IMR-90 (cell line): ENCODE measurements around the gene WNT4. TPM values are rescaled to one million over a fixed set of nuclear protein-coding genes. Genes with fewer than 3 reads are reported as not detected.

Experiments
- ATAC-seq: fragments of 200-7000 bp; cut with Tn5 transposase; 2 replicates; pipeline ENCODE4 v1.9.1; 2020; ENCODE audit warnings: low read depth, mild to moderate bottlenecking, moderate library complexity
- BruUV-seq: library from RNA; stranded (reverse); fragments of 400-500 nt; replicated peaks from 2 replicates; lab custom pipeline; 2021; lab: Mats Ljungman, UMichigan
- CTCF ChIA-PET: fragments of 300-600 bp; formaldehyde crosslinking; extraction: SDS; loops from one replicate; lab custom pipeline; 2021; ENCODE audit warnings: antibody characterized with exemption; lab: Yijun Ruan, JAX
- POLR2A ChIA-PET: fragments of 300-600 bp; sonication (Branson Sonifier 250); formaldehyde crosslinking; loops from one replicate; lab custom pipeline; 2022; ENCODE audit warnings: antibody characterized with exemption; ENCODE audit not compliant: unreplicated experiment; lab: Charles Lee
- DNase-seq: peaks from one replicate; pipeline ENCODE4 v3.0.0; 2013
- H2AFZ ChIP-seq: replicated peaks from 2 replicates; pipeline ENCODE3; 2013; ENCODE audit warnings: low read length, mild to moderate bottlenecking; ENCODE audit not compliant: poor library complexity
- H2AK5ac ChIP-seq: 2 replicates; pipeline ENCODE4 v1.6.1; 2013; ENCODE audit warnings: low read depth, low read length, inconsistent platforms
- H2AK9ac ChIP-seq: replicated peaks from 2 replicates; pipeline ENCODE3; 2013; ENCODE audit warnings: mild to moderate bottlenecking, low read depth, low read length, moderate library complexity; ENCODE audit not compliant: poor library complexity
- H2BK120ac ChIP-seq: 2 replicates; pipeline ENCODE4 v1.6.1; 2013; ENCODE audit warnings: low read depth, low read length, inconsistent platforms
- H2BK15ac ChIP-seq: 3 replicates; pipeline ENCODE4 v1.6.1; 2013; ENCODE audit warnings: low read depth, low read length, inconsistent platforms
- H2BK20ac ChIP-seq: 2 replicates; pipeline ENCODE4 v1.6.1; 2013; ENCODE audit warnings: low read depth, mild to moderate bottlenecking, inconsistent platforms, low read length, moderate library complexity
- H2BK5ac ChIP-seq: 2 replicates; pipeline ENCODE4 v1.6.1; 2013; ENCODE audit warnings: mild to moderate bottlenecking, low read depth, low read length, inconsistent platforms; ENCODE audit not compliant: poor library complexity, severe bottlenecking
- H3K14ac ChIP-seq: replicated peaks from 2 replicates; pipeline ENCODE4 v1.6.1; 2013; ENCODE audit warnings: low read depth, low read length, inconsistent platforms
- H3K18ac ChIP-seq: 2 replicates; pipeline ENCODE4 v1.6.1; 2013; ENCODE audit warnings: low read depth, low read length, control low read depth
- H3K23ac ChIP-seq: 2 replicates; pipeline ENCODE4 v1.6.1; 2013; ENCODE audit warnings: low read depth, low read length, inconsistent platforms
- H3K27ac ChIP-seq: 2 replicates; pipeline ENCODE4 v1.5.1; 2013; ENCODE audit warnings: mild to moderate bottlenecking, control low read depth, low read length; ENCODE audit not compliant: insufficient read depth
- H3K27me3 ChIP-seq: 2 replicates; pipeline ENCODE4 v1.6.1; 2013; ENCODE audit warnings: low read length; ENCODE audit not compliant: control insufficient read depth, insufficient read depth
- H3K36me3 ChIP-seq: 2 replicates; pipeline ENCODE4 v1.6.1; 2013; ENCODE audit warnings: low read length, mixed read lengths; ENCODE audit not compliant: control insufficient read depth, insufficient read depth
- H3K4ac ChIP-seq: 2 replicates; pipeline ENCODE4 v1.6.1; 2013; ENCODE audit warnings: low read depth, low read length, inconsistent platforms
- H3K4me1 ChIP-seq: 2 replicates; pipeline ENCODE4 v1.6.1; 2013; ENCODE audit warnings: low read length, mixed read lengths; ENCODE audit not compliant: control insufficient read depth, insufficient read depth
- H3K4me2 ChIP-seq: 2 replicates; pipeline ENCODE4 v1.6.1; 2013; ENCODE audit warnings: low read depth, mild to moderate bottlenecking, control low read depth, low read length, moderate library complexity
- H3K4me3 ChIP-seq: 2 replicates; pipeline ENCODE4 v1.5.1; 2013; ENCODE audit warnings: low read depth, mild to moderate bottlenecking, control low read depth, low read length, moderate library complexity; ENCODE audit not compliant: insufficient read depth
- H3K56ac ChIP-seq: 2 replicates; pipeline ENCODE4 v1.6.1; 2013; ENCODE audit warnings: low read length, inconsistent platforms; ENCODE audit not compliant: insufficient read depth; ENCODE audit errors: extremely low read depth
- H3K79me1 ChIP-seq, 2 experiments: 2 replicates each; pipeline ENCODE4 v1.6.1; 2013; ENCODE audit warnings: low read length in 2 of 2, inconsistent platforms in 1 of 2, low read depth in 1 of 2
- H3K9ac ChIP-seq: 2 replicates; pipeline ENCODE4 v1.6.1; 2013; ENCODE audit warnings: low read depth, low read length, control low read depth
- H3K9me1 ChIP-seq: 2 replicates; pipeline ENCODE4 v1.6.1; 2013; ENCODE audit warnings: low read length, inconsistent platforms; ENCODE audit not compliant: insufficient read depth
- H3K9me3 ChIP-seq: 2 replicates; pipeline ENCODE4 v1.6.1; 2013; ENCODE audit warnings: low read length; ENCODE audit not compliant: control insufficient read depth, insufficient read depth
- H4K20me1 ChIP-seq: 2 replicates; pipeline ENCODE4 v1.6.1; 2013; ENCODE audit warnings: low read length, inconsistent platforms; ENCODE audit not compliant: insufficient read depth
- H4K5ac ChIP-seq: 2 replicates; pipeline ENCODE4 v1.6.1; 2013; ENCODE audit warnings: mild to moderate bottlenecking, low read depth, low read length, control low read depth
- H4K8ac ChIP-seq, 2 experiments: 2 replicates each; pipeline ENCODE4 v1.6.1; 2013; ENCODE audit warnings: low read depth in 2 of 2, low read length in 2 of 2, control low read depth in 1 of 2, inconsistent platforms in 1 of 2
- H4K91ac ChIP-seq: 2 replicates; pipeline ENCODE4 v1.6.1; 2013; ENCODE audit warnings: low read depth, low read length, inconsistent platforms; ENCODE audit not compliant: insufficient read depth
- BHLHE40 ChIP-seq: fragments of 150-350 bp; IDR thresholded peaks from 2 replicates; pipeline ENCODE4 v1.6.1; 2016; ENCODE audit warnings: mild to moderate bottlenecking, low read depth, low read length
- CEBPB ChIP-seq: IDR thresholded peaks from 2 replicates; pipeline ENCODE4 v1.6.1; 2012; ENCODE audit warnings: low read depth, low read length, improper control_type of control experiment
- CHD1 ChIP-seq: IDR thresholded peaks from 2 replicates; pipeline ENCODE4 v1.6.1; 2012; ENCODE audit warnings: low read depth, low read length, improper control_type of control experiment
- FOS ChIP-seq: fragments of 150-350 bp; IDR thresholded peaks from 2 replicates; pipeline ENCODE4 v1.6.1; 2016; ENCODE audit warnings: low read depth, low read length
- MAFK ChIP-seq: IDR thresholded peaks from 2 replicates; pipeline ENCODE4 v1.6.1; 2012; ENCODE audit warnings: low read depth, low read length, improper control_type of control experiment
- MAZ ChIP-seq: IDR thresholded peaks from 2 replicates; pipeline ENCODE4 v1.6.1; 2012; ENCODE audit warnings: low read depth, mild to moderate bottlenecking, low read length, improper control_type of control experiment, moderate library complexity, borderline replicate concordance
- MXI1 ChIP-seq: IDR thresholded peaks from 2 replicates; pipeline ENCODE4 v1.6.1; 2012; ENCODE audit warnings: low read depth, mild to moderate bottlenecking, low read length, moderate library complexity, borderline replicate concordance
- NFE2L2 ChIP-seq: fragments of 150-350 bp; IDR thresholded peaks from 2 replicates; pipeline ENCODE4 v1.6.1; 2016; ENCODE audit warnings: low read depth, mild to moderate bottlenecking, low read length
- POLR2A ChIP-seq: IDR thresholded peaks from 2 replicates; pipeline ENCODE4 v1.6.1; 2012; ENCODE audit warnings: mild to moderate bottlenecking, low read depth, low read length
- RAD21 ChIP-seq: IDR thresholded peaks from 2 replicates; pipeline ENCODE4 v1.6.1; 2012; ENCODE audit warnings: low read length, improper control_type of control experiment
- RCOR1 ChIP-seq: IDR thresholded peaks from 2 replicates; pipeline ENCODE4 v1.6.1; 2012; ENCODE audit warnings: mild to moderate bottlenecking, low read length, improper control_type of control experiment; ENCODE audit not compliant: insufficient replicate concordance
- RFX5 ChIP-seq: IDR thresholded peaks from 2 replicates; pipeline ENCODE4 v1.8.0; 2012; ENCODE audit warnings: low read depth, mild to moderate bottlenecking, low read length, moderate library complexity
- SMC3 ChIP-seq: fragments of 150-350 bp; IDR thresholded peaks from 2 replicates; pipeline ENCODE4 v1.6.1; 2016; ENCODE audit warnings: low read depth, mild to moderate bottlenecking, antibody characterized with exemption, low read length, moderate library complexity
- WGBS, 2 experiments: methylation state at CpG; one replicate each; pipeline versions ENCODE4 v1.1.5 to v1.1.7; 2013; ENCODE audit warnings: missing lambda C conversion rate in 2 of 2; ENCODE audit not compliant: insufficient read length in 1 of 2; ENCODE audit errors: extremely low coverage in 2 of 2; 5-methylcytosine and 5-hydroxymethylcytosine counted together
- dilution Hi-C: fragments of 300-500 bp; cut with HindIII; formaldehyde crosslinking; loops from one replicate; pipeline ENCODE4 v1.14.3; 2018; ENCODE audit warnings: low sequenced_read_pairs; ENCODE audit not compliant: unreplicated experiment
- in situ Hi-C: fragments of 300-500 bp; cut with MboI; formaldehyde crosslinking; loops from 3 replicates; pipeline ENCODE4 v1.14.3; 2019; ENCODE audit warnings: low sequenced_read_pairs, inconsistent platforms, mixed read lengths
- intact Hi-C: fragments of 100-400 bp; cut with micrococcal nuclease; formaldehyde crosslinking; loops from 2 replicates; pipeline ENCODE4 v1.10.0; 2022
- polyA plus RNA-seq, 3 experiments: library from polyadenylated mRNA; depleted of rRNA; stranded (reverse); fragments of >200 nt; gene quantifications; 2 replicates each; pipeline ENCODE4 v1.2.3, GENCODE V29; 2012; ENCODE audit warnings: low replicate concordance in 1 of 3
- total RNA-seq: library from RNA; depleted of rRNA; stranded (reverse); fragments of >200 nt; gene quantifications from 2 replicates; pipeline ENCODE4 v1.2.3, GENCODE V29; 2012
- TF ChIP-seq, protein P1 (sequence below): conservative IDR thresholded peaks from 2 replicates; pipeline ENCODE4 v1.5.1; 2012; ENCODE audit warnings: mild to moderate bottlenecking, low read depth, low read length, improper control_type of control experiment
- TF ChIP-seq, protein P2 (sequence below): fragments of 150-350 bp; IDR thresholded peaks from 2 replicates; pipeline ENCODE4 v1.6.1; 2016; ENCODE audit warnings: low read depth, mild to moderate bottlenecking, low read length, moderate library complexity, borderline replicate concordance
- TF ChIP-seq, protein P3 (sequence below): fragments of 150-350 bp; IDR thresholded peaks from 2 replicates; pipeline ENCODE4 v1.6.1; 2017; ENCODE audit warnings: mild to moderate bottlenecking, antibody characterized with exemption, low read length, low read depth

WNT4 gene
- total and polyA plus RNA-seq, 2 of the 4 experiments (the other 2 are of a cell fraction) = not detected

DNA sequence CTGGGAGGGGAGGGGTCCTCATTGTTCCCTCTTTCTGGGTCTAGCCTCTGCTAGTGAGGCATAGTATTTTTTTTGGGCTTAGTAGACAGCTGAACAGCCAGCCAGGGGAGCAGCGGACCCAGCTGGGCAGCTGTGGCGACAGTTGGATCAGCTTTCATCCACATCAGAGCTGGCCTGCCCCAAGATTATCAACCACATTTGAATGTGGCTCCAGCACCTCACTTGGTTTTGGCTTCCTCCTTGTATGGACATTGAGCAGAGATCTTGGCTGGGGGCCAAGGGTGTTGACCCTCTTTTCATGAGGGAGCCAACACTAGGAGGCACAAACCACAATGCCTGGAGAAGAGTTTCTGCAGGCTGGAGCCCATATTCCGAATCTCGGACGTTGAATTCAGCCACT, 25.0 kb downstream of the WNT4 start:
- Histone ChIP-seq H3K9ac (no peak overlapping the region), H2AFZ (no peak overlapping the region), H3K18ac (no peak overlapping the region), H3K4me1 (peaks cover 20% of the 10 kb centered on the region), H3K14ac (no peak overlapping the region), H3K9me1 (peaks cover 42% of the 10 kb centered on the region), H3K9me3 (no peaks in the 10 kb centered on the region), H3K56ac (no peak overlapping the region), H3K27me3 (no peaks in the 10 kb centered on the region), H2BK15ac (no peak overlapping the region), H2BK20ac (no peak overlapping the region), H2BK120ac (no peak overlapping the region), H4K5ac (no peak overlapping the region), H3K4me2 (no peak overlapping the region), H4K91ac (no peak overlapping the region), H3K4ac (no peak overlapping the region), H2BK5ac (no peak overlapping the region), H2AK5ac (no peak overlapping the region), H3K4me3 (no peak overlapping the region), H4K8ac (no peak overlapping the region), H3K79me1 (peaks cover 32 to 96% of the 10 kb centered on the region in 2 experiments), H3K23ac (no peak overlapping the region), H2AK9ac (peak overlapping the region; percentile 51), H3K36me3 (peaks cover 34% of the 10 kb centered on the region), H4K20me1 (peaks cover 87% of the 10 kb centered on the region), H3K27ac (no peak overlapping the region)
- BruUV-seq = no TSS peak
- ChIA-PET CTCF (no interaction called here), POLR2A (no interaction called here)
- intact Hi-C loops (no loop called here), in situ Hi-C loops (loop anchor here (10.0 kb wide), 1 partner anchor 157 kb away; no protein-coding TSS in a partner anchor), dilution Hi-C loops (no loop called here)
- whole genome bisulfite sequencing, 2 experiments = 40% methylated on average over 2 of the region's 5 CpGs; no CpG with 5 or more reads in 1 of the 2 experiments
- no peak for ATAC-seq
- TF ChIP-seq MXI1 (no peak), MAZ (no peak), NFE2L2 (no peak), RFX5 (no peak), BHLHE40 (no peak), POLR2A (no peak), CHD1 (no peak), MAFK (no peak), RAD21 (no peak), CEBPB (no peak), SMC3 (no peak), RCOR1 (no peak), FOS (no peak)
- TF ChIP-seq, protein P1, sequence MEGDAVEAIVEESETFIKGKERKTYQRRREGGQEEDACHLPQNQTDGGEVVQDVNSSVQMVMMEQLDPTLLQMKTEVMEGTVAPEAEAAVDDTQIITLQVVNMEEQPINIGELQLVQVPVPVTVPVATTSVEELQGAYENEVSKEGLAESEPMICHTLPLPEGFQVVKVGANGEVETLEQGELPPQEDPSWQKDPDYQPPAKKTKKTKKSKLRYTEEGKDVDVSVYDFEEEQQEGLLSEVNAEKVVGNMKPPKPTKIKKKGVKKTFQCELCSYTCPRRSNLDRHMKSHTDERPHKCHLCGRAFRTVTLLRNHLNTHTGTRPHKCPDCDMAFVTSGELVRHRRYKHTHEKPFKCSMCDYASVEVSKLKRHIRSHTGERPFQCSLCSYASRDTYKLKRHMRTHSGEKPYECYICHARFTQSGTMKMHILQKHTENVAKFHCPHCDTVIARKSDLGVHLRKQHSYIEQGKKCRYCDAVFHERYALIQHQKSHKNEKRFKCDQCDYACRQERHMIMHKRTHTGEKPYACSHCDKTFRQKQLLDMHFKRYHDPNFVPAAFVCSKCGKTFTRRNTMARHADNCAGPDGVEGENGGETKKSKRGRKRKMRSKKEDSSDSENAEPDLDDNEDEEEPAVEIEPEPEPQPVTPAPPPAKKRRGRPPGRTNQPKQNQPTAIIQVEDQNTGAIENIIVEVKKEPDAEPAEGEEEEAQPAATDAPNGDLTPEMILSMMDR = no peak
- TF ChIP-seq, protein P2, sequence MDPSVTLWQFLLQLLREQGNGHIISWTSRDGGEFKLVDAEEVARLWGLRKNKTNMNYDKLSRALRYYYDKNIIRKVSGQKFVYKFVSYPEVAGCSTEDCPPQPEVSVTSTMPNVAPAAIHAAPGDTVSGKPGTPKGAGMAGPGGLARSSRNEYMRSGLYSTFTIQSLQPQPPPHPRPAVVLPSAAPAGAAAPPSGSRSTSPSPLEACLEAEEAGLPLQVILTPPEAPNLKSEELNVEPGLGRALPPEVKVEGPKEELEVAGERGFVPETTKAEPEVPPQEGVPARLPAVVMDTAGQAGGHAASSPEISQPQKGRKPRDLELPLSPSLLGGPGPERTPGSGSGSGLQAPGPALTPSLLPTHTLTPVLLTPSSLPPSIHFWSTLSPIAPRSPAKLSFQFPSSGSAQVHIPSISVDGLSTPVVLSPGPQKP = no peak
- TF ChIP-seq, protein P3, sequence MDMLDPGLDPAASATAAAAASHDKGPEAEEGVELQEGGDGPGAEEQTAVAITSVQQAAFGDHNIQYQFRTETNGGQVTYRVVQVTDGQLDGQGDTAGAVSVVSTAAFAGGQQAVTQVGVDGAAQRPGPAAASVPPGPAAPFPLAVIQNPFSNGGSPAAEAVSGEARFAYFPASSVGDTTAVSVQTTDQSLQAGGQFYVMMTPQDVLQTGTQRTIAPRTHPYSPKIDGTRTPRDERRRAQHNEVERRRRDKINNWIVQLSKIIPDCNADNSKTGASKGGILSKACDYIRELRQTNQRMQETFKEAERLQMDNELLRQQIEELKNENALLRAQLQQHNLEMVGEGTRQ = no peak
- DNase-seq = no peak
